ENCODE measurements around the gene RIMS1. TPM values are rescaled to one million over a fixed set of nuclear protein-coding genes. Genes with fewer than 3 reads are reported as not detected.
A peak's percentile ranks its signal among the peaks of the same experiment; 100 is the strongest.
"Not testable (repeated sequence)": the region's sequence is repeated elsewhere in the genome, so short reads cannot be mapped to it uniquely, and the experiment has no call there.

The RIMS1 gene
- total RNA-seq, 1 experiment from 2014 or later, result 0.08 TPM

DNA sequence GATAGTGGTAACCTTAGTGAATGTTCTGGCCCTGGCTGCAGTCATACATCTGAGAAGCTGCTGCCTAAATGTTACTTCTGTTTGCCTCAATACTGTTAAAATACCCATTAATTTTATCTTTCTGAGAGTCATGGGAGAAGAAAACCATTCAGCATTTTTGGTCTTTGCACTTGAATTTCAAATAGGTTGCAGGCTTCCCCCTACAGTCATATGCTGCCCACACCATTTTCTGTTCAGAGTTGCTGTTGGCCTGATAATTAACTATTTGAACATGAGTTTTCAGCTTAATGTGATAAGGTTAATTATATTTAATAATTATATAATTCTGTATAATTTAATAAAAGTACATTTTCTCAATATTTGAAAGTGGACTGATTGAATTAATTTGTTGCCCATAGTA is 410.0 kb downstream of the RIMS1 start:
- H3K9me3 ChIP-seq (replicated peaks), result no peaks in the 10 kb centered on the region
- no peaks in the 10 kb centered on the region for H3K36me3 ChIP-seq
- no peak overlapping the region for H3K4me3 ChIP-seq
- no peak overlapping the region for H3K27ac ChIP-seq
- no peak for DNase-seq (ENCODE audit: low read depth in 1 of 2, low spot score in 2 of 2)
- no peaks in the 10 kb centered on the region for H3K4me1 ChIP-seq (replicated peaks)
- H3K27me3 ChIP-seq (replicated peaks), result 0 out of 2 replicates have a peak, but pooled peaks cover 4% of the 10 kb centered on the region

GRCh38 chr6:72305971-72306370 is 419.6 kb downstream of the RIMS1 start:
- H3K27ac ChIP-seq, result no peak overlapping the region
- no peaks in the 10 kb centered on the region; the same call in none of the 2 replicates for H3K27me3 ChIP-seq (replicated peaks)
- no peak overlapping the region for H3K4me3 ChIP-seq
- H3K9me3 ChIP-seq (replicated peaks), result no peaks in the 10 kb centered on the region
- no peak for DNase-seq (ENCODE audit: low read depth in 1 of 2, low spot score in 2 of 2)
- H3K4me1 ChIP-seq (replicated peaks), result no peaks in the 10 kb centered on the region
- H3K36me3 ChIP-seq, result no peaks in the 10 kb centered on the region

DNA sequence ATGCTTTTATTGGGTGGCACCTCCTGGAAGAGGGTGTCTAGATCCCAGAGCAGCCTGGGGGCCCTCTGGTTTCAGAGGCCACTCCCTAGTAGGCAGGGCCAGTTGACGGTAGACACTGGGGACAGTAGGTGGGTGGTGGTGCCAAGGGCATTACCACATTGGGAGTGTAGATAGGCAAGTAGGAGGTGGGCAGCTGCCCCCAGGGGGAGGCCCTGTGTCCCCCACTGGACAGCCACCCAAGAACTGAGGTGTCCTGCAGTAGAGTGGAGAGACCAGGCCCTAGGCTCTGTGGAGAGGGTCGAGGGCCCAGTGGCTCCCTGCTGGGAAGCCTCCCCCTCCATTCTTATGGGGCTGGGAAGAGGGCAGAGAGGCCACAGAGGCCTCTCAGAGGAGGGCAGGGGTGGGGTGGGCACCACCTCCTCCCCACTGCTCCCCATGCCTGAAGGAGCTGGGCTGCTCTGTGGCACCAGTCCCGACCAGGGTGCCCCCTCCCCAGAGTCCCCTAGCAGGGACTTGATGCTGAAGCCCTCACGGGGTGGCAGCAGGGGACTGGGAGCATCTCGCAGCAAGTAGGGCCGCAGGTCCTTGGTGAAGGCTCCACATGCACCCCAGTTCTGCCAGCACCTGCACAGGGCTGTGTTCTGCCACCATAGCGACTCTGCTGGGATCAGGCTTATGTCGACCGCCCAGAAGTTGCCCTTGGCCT is 430.5 kb downstream of the RIMS1 start:
- DNase-seq (ENCODE audit: low read depth in 1 of 2, low spot score in 2 of 2), result no peak
- H3K9me3 ChIP-seq (replicated peaks), result no peaks in the 10 kb centered on the region

GRCh38 chr6:72321788-72322187 is 435.4 kb downstream of the RIMS1 start:
- H3K4me3 ChIP-seq, result no peak overlapping the region
- no peak overlapping the region for H3K27ac ChIP-seq
- DNase-seq (ENCODE audit: low read depth in 1 of 2, low spot score in 2 of 2), result no peak
- H3K36me3 ChIP-seq, result no peaks in the 10 kb centered on the region
- H3K27me3 ChIP-seq (replicated peaks), result no peaks in the 10 kb centered on the region
- H3K4me1 ChIP-seq (replicated peaks), result no peaks in the 10 kb centered on the region
- no peaks in the 10 kb centered on the region for H3K9me3 ChIP-seq (replicated peaks)

More for the DNA sequence above, 430.5 kb downstream of the RIMS1 start:
- H3K27ac ChIP-seq, result no peak overlapping the region
- no peaks in the 10 kb centered on the region for H3K36me3 ChIP-seq
- no peaks in the 10 kb centered on the region for H3K4me1 ChIP-seq (replicated peaks)
- no peak overlapping the region for H3K4me3 ChIP-seq
- no peaks in the 10 kb centered on the region for H3K27me3 ChIP-seq (replicated peaks)

DNA sequence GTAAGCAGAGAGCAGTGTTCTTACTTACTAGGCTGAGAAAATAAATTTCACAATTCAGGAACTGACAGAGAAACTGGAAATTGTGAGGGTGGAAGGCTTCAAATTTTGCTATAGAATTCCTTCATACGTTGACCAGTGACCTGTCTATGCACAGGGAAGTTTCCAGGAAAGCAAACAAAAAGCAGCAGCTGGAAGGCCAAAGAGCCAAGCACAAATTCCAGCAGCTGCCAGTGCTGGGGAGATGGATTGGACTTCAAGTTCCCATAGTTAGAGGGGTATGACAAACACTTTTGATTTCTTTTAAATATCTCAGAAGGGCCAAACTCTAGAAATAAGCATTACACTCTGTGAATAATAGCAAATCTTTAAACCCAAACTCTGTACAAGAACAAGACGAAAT is 436.4 kb downstream of the RIMS1 start:
- Histone ChIP-seq H3K36me3 (no peaks in the 10 kb centered on the region), H3K4me1 (replicated peaks) (no peaks in the 10 kb centered on the region), H3K4me3 (no peak overlapping the region), H3K27me3 (replicated peaks) (no peaks in the 10 kb centered on the region), H3K27ac (no peak overlapping the region), H3K9me3 (replicated peaks) (no peaks in the 10 kb centered on the region)
- DNase-seq (ENCODE audit: low read depth in 1 of 2, low spot score in 2 of 2), result no peak

- DNase-seq (ENCODE audit: low read depth in 1 of 2, low spot score in 2 of 2), result no peak
- no peak overlapping the region for H3K27ac ChIP-seq
- H3K36me3 ChIP-seq, result no peaks in the 10 kb centered on the region
- no peak overlapping the region for H3K4me3 ChIP-seq
- no peaks in the 10 kb centered on the region for H3K4me1 ChIP-seq (replicated peaks)
- H3K9me3 ChIP-seq (replicated peaks), result no peaks in the 10 kb centered on the region
- H3K27me3 ChIP-seq (replicated peaks), result no peaks in the 10 kb centered on the region
Measured at GRCh38 chr6:72324591-72324990, 438.2 kb downstream of the RIMS1 start.

DNA sequence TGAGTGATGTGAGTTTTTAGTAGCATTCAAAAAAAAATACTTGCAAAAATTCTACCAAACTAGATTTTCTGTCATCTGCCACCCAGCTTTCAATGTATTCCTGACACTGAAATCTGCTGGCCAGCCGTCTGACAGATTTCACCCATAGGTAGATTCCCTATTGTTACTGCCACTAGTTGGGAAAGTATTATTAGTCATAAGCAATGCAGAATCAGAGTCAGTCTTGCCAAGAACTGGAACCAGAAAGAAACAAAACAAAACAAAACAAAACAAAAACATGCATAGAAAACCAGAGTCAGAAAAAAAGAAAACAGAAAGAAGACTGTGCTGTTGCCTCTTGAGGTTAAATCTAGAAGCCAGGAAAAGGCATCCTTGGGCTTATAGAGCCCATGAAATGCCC is 442.4 kb downstream of the RIMS1 start:
- no peaks in the 10 kb centered on the region for H3K27me3 ChIP-seq (replicated peaks)
- no peak overlapping the region for H3K4me3 ChIP-seq
- H3K27ac ChIP-seq, result no peak overlapping the region
- no peaks in the 10 kb centered on the region for H3K4me1 ChIP-seq (replicated peaks)
- DNase-seq (ENCODE audit: low read depth in 1 of 2, low spot score in 2 of 2), result no peak
- H3K36me3 ChIP-seq, result no peaks in the 10 kb centered on the region
- no peaks in the 10 kb centered on the region for H3K9me3 ChIP-seq (replicated peaks)

- not testable (repeated sequence) for DNase-seq (ENCODE audit: low read depth in 1 of 2, low spot score in 2 of 2); H3K9me3 ChIP-seq (replicated peaks); H3K27ac ChIP-seq; H3K4me1 ChIP-seq (replicated peaks); H3K27me3 ChIP-seq (replicated peaks); H3K4me3 ChIP-seq; H3K36me3 ChIP-seq
Measured at GRCh38 chr6:72335203-72335602, 448.9 kb downstream of the RIMS1 start.

DNA sequence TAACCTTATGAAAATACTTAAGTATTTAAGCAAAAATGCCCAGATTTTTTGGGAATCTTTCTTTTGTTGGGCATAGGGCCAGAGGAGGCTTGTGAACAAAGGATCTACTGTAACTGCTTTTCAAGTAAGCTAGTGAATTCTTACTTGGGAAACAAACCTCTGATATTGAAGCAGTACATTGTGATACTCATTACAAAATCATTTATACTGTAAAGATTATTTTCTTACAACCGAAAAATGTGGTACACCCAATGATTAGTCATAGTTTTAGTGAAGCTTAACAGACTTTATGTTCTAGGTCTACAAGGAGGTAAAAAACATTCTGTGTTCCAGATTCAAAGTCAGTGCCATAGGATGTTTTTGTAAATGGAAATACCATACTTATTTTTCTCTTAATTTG is 462.6 kb downstream of the RIMS1 start:
- Histone ChIP-seq H3K27ac (no peak overlapping the region), H3K4me1 (replicated peaks) (no peaks in the 10 kb centered on the region), H3K4me3 (no peak overlapping the region), H3K36me3 (no peaks in the 10 kb centered on the region), H3K9me3 (replicated peaks) (no peaks in the 10 kb centered on the region), H3K27me3 (replicated peaks) (no peaks in the 10 kb centered on the region)
- DNase-seq (ENCODE audit: low read depth in 1 of 2, low spot score in 2 of 2), result no peak

GRCh38 chr6:72350296-72350881 is 464.0 kb downstream of the RIMS1 start:
- no peaks in the 10 kb centered on the region for H3K4me1 ChIP-seq (replicated peaks)
- DNase-seq (ENCODE audit: low read depth in 1 of 2, low spot score in 2 of 2), result no peak
- H3K4me3 ChIP-seq, result no peak overlapping the region
- H3K36me3 ChIP-seq, result no peaks in the 10 kb centered on the region
- H3K27ac ChIP-seq, result no peak overlapping the region
- no peaks in the 10 kb centered on the region for H3K9me3 ChIP-seq (replicated peaks)
- H3K27me3 ChIP-seq (replicated peaks), result no peaks in the 10 kb centered on the region

DNA sequence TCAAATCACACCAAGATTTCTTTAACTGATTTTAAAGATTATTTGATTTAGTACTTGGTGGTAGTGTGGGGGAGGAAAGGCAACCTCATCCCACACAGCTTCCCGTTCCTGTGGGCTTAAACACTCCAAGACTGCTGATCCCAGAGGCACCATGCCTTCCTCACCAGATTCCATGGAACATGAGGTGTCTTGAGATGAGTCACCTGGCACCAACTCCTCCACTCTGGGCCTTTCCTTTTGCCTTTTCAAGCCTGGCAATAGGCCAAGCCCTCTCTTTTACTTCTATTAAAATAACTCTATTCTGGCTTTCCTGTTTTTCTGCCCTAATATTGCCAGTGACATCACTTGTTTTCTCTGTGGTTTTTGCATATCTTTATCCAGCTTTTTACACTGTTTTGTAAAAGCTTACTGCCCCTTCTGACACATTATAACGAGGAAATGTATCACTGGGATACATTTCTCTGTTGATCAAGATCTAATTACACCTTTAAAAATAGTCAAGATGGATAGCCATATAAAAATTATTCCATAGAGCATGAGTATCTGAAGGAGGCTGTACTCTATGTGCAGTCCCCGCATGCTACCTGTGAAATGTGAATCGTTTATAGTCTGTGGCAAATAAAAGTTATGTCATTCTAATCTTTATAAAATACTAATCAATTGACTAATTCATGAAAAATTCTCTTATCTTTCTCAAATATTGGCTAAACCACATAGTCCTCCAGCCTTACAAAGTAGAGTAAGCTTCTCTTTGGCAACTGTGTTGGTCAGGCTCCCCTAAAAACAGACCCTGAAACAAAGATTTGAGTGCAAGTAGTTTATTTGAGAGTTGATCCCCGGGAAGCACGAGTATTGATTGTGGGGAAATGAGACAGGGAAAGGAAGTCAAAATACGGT is 477.7 kb downstream of the RIMS1 start:
- no peak overlapping the region for H3K4me3 ChIP-seq
- no peaks in the 10 kb centered on the region; the same call in 1 of the 2 replicates for H3K27me3 ChIP-seq (replicated peaks)
- peak; percentile 49 to 68 for DNase-seq (ENCODE audit: low read depth in 1 of 2, low spot score in 2 of 2)
- no peaks in the 10 kb centered on the region for H3K36me3 ChIP-seq
- no peaks in the 10 kb centered on the region; the same call in 1 of the 2 replicates for H3K4me1 ChIP-seq (replicated peaks)
- H3K9me3 ChIP-seq (replicated peaks), result no peaks in the 10 kb centered on the region
- H3K27ac ChIP-seq, result no peak overlapping the region

DNA sequence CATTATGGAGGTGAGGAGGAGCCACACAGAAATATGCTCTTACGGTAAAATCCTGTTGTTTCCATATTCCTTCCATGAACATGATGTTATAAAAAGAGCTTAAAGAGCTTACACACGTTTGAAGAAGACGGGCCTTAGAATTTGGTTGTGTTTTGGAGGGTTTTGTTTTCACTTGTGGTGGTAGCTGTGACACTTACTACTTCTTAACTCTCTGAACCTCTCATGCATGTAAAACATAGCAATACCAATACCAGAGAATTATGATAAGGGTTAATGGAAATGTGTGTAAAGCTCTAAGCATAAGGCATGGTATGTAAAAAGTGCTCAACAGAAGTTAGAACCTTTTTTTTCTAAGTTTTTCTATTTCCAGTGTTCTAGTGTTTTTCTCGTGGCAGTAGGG is 479.4 kb downstream of the RIMS1 start:
- H3K27me3 ChIP-seq (replicated peaks), result no peaks in the 10 kb centered on the region
- DNase-seq (ENCODE audit: low read depth in 1 of 2, low spot score in 2 of 2), result no peak
- H3K27ac ChIP-seq, result no peak overlapping the region
- H3K4me1 ChIP-seq (replicated peaks), result no peaks in the 10 kb centered on the region; the same call in 1 of the 2 replicates
- no peaks in the 10 kb centered on the region for H3K36me3 ChIP-seq
- no peak overlapping the region for H3K4me3 ChIP-seq
- no peaks in the 10 kb centered on the region for H3K9me3 ChIP-seq (replicated peaks)

- Histone ChIP-seq H3K27me3 (replicated peaks) (no peaks in the 10 kb centered on the region), H3K9me3 (replicated peaks) (no peaks in the 10 kb centered on the region), H3K4me1 (replicated peaks) (no peaks in the 10 kb centered on the region; the same call in 1 of the 2 replicates), H3K27ac (no peak overlapping the region), H3K4me3 (no peak overlapping the region), H3K36me3 (no peaks in the 10 kb centered on the region)
- no peak for DNase-seq (ENCODE audit: low read depth in 1 of 2, low spot score in 2 of 2)
Measured at GRCh38 chr6:72367439-72367838, 481.1 kb downstream of the RIMS1 start.

DNA sequence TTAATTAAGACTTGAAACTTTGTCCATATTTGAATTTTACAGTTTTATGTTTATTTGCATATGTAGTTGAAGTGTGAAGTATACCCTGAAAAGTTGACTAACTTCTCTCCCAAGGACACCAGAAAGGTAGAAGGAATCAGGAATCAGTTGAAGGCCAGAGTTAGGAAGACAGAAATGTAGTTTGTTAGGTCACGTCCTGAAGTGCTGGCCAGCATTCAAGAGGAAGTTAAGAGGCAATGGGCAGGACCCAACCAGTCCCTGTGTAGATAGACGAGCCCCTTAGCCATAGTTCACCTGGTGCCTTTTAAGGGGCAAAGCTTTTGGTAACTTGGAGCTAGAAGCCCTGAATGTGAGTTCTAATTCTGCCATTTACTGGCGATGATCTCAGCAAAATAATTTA is 485.1 kb downstream of the RIMS1 start:
- Histone ChIP-seq H3K4me1 (replicated peaks) (no peaks in the 10 kb centered on the region), H3K27me3 (replicated peaks) (no peaks in the 10 kb centered on the region), H3K9me3 (replicated peaks) (no peaks in the 10 kb centered on the region), H3K36me3 (no peaks in the 10 kb centered on the region), H3K4me3 (no peak overlapping the region), H3K27ac (no peak overlapping the region)
- no peak for DNase-seq (ENCODE audit: low read depth in 1 of 2, low spot score in 2 of 2)

Measured in SJSA1 (cell line).